KOPT-K1 (cell line): ENCODE results near the gene CBFB.

Experiments
- H3K27ac ChIP-seq: fragments of 200-600 bp; sonication (generic); 2 replicates; pipeline ENCODE4 v1.5.1; 2016; ENCODE audit warnings: antibody characterized with exemption, mild to moderate bottlenecking, low read depth, low read length; ENCODE audit not compliant: poor library complexity, severe bottlenecking
- H3K36me3 ChIP-seq: fragments of 200-600 bp; sonication (generic); 2 replicates; pipeline ENCODE4 v1.5.1; 2017; ENCODE audit warnings: antibody characterized with exemption, mild to moderate bottlenecking, low read length, moderate library complexity; ENCODE audit not compliant: insufficient read depth
- H3K9me3 ChIP-seq: fragments of 200-600 bp; sonication (generic); 2 replicates; pipeline ENCODE4 v1.5.1; 2017; ENCODE audit warnings: antibody characterized with exemption, low read length, mild to moderate bottlenecking; ENCODE audit not compliant: insufficient read depth, poor library complexity, severe bottlenecking

The CBFB gene

GRCh38 chr16:67146523-67147357, 117.8 kb downstream of the CBFB start:
- no peaks in the 10 kb centered on the region for H3K9me3 ChIP-seq
- no peak overlapping the region for H3K27ac ChIP-seq
- H3K36me3 ChIP-seq, result peaks cover 79% of the 10 kb centered on the region

- Histone ChIP-seq H3K36me3 (peaks cover 70% of the 10 kb centered on the region), H3K9me3 (no peaks in the 10 kb centered on the region), H3K27ac (no peak overlapping the region)
Observed at GRCh38 chr16:67147437-67148140, 118.6 kb downstream of the CBFB start.

GRCh38 chr16:67148221-67148620, 119.3 kb downstream of the CBFB start:
- Histone ChIP-seq H3K9me3 (no peaks in the 10 kb centered on the region), H3K27ac (no peak overlapping the region), H3K36me3 (peaks cover 64% of the 10 kb centered on the region)

DNA sequence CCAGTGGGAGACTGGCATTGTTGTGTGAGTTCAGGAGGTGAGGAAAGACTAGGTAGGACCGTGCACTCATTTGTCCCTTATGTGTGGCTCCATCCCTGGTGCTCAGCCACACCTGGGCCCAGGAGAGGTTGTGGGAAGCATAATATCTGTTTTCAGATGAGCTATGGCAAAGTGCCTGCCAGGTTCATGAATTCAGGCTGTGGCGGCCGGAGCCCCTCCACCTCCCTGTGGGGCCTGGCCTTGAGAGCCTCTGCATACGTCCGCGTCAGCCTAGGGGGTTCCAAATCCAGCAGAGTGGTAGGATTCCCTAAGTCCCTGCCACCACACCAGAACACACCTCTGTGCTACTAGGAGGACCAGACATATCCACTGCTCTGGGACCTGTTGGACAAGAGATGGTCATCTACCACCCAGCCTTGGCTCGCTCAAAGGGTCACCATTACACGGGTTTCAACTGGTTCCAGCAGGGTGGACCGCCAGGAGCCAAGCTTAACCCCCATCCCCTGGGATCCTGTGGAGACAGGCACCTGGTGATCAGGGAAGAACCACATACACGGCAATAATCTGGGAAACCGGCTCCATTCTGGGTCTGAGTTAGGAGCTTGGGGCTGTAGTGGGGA, 119.8 kb downstream of the CBFB start:
- Histone ChIP-seq H3K9me3 (no peaks in the 10 kb centered on the region), H3K36me3 (peaks cover 60% of the 10 kb centered on the region), H3K27ac (no peak overlapping the region)

DNA sequence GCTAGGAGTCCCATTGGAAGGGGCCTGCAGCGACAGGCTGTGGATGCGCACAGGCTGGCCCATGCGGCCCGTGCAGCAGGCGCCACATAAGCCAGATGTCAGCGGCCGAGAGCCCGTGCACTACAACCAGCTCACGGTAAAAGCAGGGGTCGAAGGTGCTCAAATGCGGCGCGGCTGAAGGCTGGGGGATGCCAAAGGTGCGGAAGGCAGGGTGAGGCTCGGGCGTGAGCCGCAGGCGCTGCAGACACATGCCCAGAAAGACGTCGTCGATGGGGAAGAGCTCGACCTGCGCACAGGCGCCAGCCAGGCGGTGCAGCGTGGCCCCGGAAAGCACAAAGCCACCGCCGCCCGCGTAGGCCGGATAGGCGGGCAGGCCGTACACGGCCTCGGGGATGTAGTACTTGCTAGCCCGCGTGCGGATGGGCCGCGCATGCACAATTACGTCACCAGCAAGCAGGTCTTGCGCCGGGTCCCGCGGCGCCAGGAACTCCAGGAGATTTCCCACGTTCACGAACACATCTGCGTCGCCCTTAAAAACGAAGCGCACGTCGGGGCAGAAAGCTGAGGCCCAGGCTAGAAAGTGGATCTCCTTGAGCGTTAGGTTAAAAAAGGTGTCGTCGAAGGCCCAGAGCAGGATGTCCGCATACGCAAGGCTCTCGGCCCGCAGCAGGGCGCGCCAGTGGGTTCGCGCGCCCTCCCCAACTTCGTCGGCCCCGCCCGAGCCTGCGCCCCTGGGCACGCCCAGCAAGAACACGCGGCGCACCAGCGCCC, 120.5 kb downstream of the CBFB start:
- H3K36me3 ChIP-seq, result peaks cover 53% of the 10 kb centered on the region
- no peak overlapping the region for H3K27ac ChIP-seq
- H3K9me3 ChIP-seq, result no peaks in the 10 kb centered on the region

DNA sequence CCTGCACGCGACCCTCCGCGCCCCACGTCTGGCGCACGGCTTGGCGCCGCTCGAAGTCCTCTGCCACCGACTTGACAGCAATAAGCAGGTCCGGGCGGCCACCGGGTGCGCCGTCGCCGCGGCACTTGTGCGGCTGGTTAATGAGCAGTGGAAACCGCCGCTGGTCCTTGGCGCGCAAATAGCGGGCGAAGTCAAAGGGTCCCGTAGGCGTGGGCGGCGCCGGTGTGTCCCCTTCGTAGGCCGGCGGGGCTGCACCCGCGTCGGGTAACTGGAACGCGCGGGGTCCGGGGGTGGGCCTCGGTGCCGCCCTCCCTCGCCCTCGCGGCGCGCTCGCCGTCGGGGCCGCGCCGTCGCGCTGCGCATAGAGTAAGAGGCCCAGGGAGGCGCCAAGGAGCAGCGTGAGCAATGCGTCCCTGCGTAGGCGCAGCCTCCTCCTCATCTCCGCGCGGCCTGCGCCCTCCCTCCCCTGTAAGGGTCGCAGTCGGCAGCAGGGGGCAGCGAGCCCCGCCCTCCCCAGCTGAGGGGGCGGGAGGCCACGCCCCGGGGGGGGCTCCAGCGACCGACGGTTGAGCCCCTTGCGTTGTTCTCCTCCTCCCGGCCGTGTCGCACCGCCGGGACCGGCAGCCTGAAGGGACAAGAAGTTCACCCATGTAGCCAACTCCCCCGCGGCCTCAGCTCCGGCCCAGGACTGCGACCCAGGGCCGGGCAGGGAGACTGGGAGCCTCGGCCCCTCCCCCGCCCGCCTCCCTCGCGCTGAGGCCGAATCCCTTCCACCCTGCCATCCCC, 121.3 kb downstream of the CBFB start:
- Histone ChIP-seq H3K36me3 (peaks cover 45% of the 10 kb centered on the region), H3K27ac (no peak overlapping the region), H3K9me3 (no peaks in the 10 kb centered on the region)
